Neural cell (in vitro differentiated cells): ENCODE data around the gene VPS13C. TPM values are rescaled to one million over a fixed set of nuclear protein-coding genes. Genes with fewer than 3 reads are reported as not detected.

Experiments used
- H2AFZ ChIP-seq: fragments of 200-600, 300-800 bp; sonication (generic), shearing (Covaris generic); 2 replicates; pipeline ENCODE4 v1.6.0; 2014; ENCODE audit warnings: low read depth, mild to moderate bottlenecking, antibody characterized with exemption, low read length, moderate library complexity
- H3F3A ChIP-seq: fragments of 200-600 bp; shearing (Covaris generic); 2 replicates; pipeline ENCODE4 v1.6.1; 2016; ENCODE audit warnings: mild to moderate bottlenecking, moderate library complexity, mixed read lengths, antibody characterized with exemption, low read length; ENCODE audit not compliant: insufficient read depth, poor library complexity, severe bottlenecking
- H3K27ac ChIP-seq: fragments of 200-600, 300-800 bp; sonication (generic), shearing (Covaris generic); 2 replicates; pipeline ENCODE4 v1.5.1; 2014; ENCODE audit warnings: mild to moderate bottlenecking, low read length, moderate library complexity
- H3K27me3 ChIP-seq: fragments of 300-800, 200-600 bp; sonication (generic), shearing (Covaris generic); 2 replicates; pipeline ENCODE4 v1.6.0; 2014; ENCODE audit warnings: mild to moderate bottlenecking, low read depth, low read length, moderate library complexity; ENCODE audit not compliant: insufficient read depth
- H3K36me3 ChIP-seq: fragments of 300-800, 200-600 bp; sonication (generic), shearing (Covaris generic); 2 replicates; pipeline ENCODE4 v1.5.1; 2014; ENCODE audit warnings: mild to moderate bottlenecking, antibody characterized with exemption, low read length, moderate library complexity; ENCODE audit not compliant: insufficient read depth
- H3K4me2 ChIP-seq: fragments of 300-800, 200-600 bp; sonication (generic), shearing (Covaris generic); 2 replicates; pipeline ENCODE4 v1.6.0; 2014; ENCODE audit warnings: mild to moderate bottlenecking, low read length
- H3K4me3 ChIP-seq: fragments of 300-800, 200-600 bp; sonication (generic), shearing (Covaris generic); 2 replicates; pipeline ENCODE4 v1.5.1; 2014; ENCODE audit warnings: mild to moderate bottlenecking, low read length, moderate library complexity
- H3K79me2 ChIP-seq: fragments of 200-600 bp; shearing (Covaris generic); replicated peaks from 2 replicates; pipeline ENCODE4 v1.6.0; 2014; ENCODE audit warnings: mild to moderate bottlenecking, low read length, moderate library complexity; ENCODE audit not compliant: insufficient read depth
- H3K9ac ChIP-seq: fragments of 300-800, 200-600 bp; sonication (generic), shearing (Covaris generic); 2 replicates; pipeline ENCODE4 v1.6.1; 2016; ENCODE audit warnings: mild to moderate bottlenecking, low read length, mixed read lengths
- H3K9me2 ChIP-seq: fragments of 200-600 bp; shearing (Covaris generic); 2 replicates; pipeline ENCODE4 v1.6.1; 2016; ENCODE audit warnings: mild to moderate bottlenecking, low read length, mixed read lengths; ENCODE audit not compliant: insufficient read depth
- H3K9me3 ChIP-seq: fragments of 200-600, 300-800 bp; sonication (generic), shearing (Covaris generic); 2 replicates; pipeline ENCODE4 v1.6.1; 2016; ENCODE audit warnings: mild to moderate bottlenecking, mixed run types, low read length, moderate library complexity, mixed read lengths
- H4K20me1 ChIP-seq: fragments of 200-600 bp; shearing (Covaris generic); 2 replicates; pipeline ENCODE4 v1.6.1; 2016; ENCODE audit warnings: mild to moderate bottlenecking, mixed run types; ENCODE audit not compliant: insufficient read depth
- CTCF ChIP-seq: fragments of 450-650 bp; IDR thresholded peaks from 2 replicates; pipeline ENCODE4 v1.5.1; 2014; ENCODE audit warnings: antibody characterized with exemption, mild to moderate bottlenecking, moderate library complexity; ENCODE audit not compliant: poor library complexity, severe bottlenecking
- EP300 ChIP-seq: fragments of 450-650 bp; conservative IDR thresholded peaks from 2 replicates; pipeline ENCODE4 v1.6.1; 2014; ENCODE audit warnings: antibody characterized with exemption, mild to moderate bottlenecking, moderate library complexity; ENCODE audit not compliant: poor library complexity, severe bottlenecking
- MXI1 ChIP-seq: fragments of 450-650 bp; conservative IDR thresholded peaks from 2 replicates; pipeline ENCODE4 v1.6.1; 2014; ENCODE audit warnings: antibody characterized with exemption, mild to moderate bottlenecking; ENCODE audit not compliant: poor library complexity, severe bottlenecking
- POLR2AphosphoS5 ChIP-seq: IDR thresholded peaks from 2 replicates; pipeline ENCODE4 v1.6.1; 2012
- RAD21 ChIP-seq: fragments of 450-650 bp; conservative IDR thresholded peaks from 2 replicates; pipeline ENCODE4 v1.6.1; 2014; ENCODE audit warnings: antibody characterized with exemption, mild to moderate bottlenecking, moderate library complexity
- REST ChIP-seq: IDR thresholded peaks from 2 replicates; pipeline ENCODE4 v1.6.1; 2012; ENCODE audit warnings: borderline replicate concordance
- SMC3 ChIP-seq: fragments of 450-650 bp; conservative IDR thresholded peaks from 2 replicates; pipeline ENCODE4 v1.6.1; 2014; ENCODE audit warnings: antibody characterized with exemption, mild to moderate bottlenecking, moderate library complexity; ENCODE audit not compliant: poor library complexity
- TAF1 ChIP-seq: IDR thresholded peaks from 2 replicates; pipeline ENCODE4 v1.6.1; 2012; ENCODE audit warnings: low read depth
- polyA plus RNA-seq: library from polyadenylated mRNA; depleted of rRNA; stranded (reverse); fragments of >200 nt; gene quantifications from 2 replicates; pipeline ENCODE4 v1.2.3, GENCODE V29; 2014

The VPS13C gene
- polyA plus RNA-seq, 1 donor from 2014 or later: 92.6 TPM

- no peak overlapping the region for H2AFZ ChIP-seq
- no peak overlapping the region for H3K4me2 ChIP-seq
- H3K9me3 ChIP-seq: no peaks in the 10 kb centered on the region
- H3K36me3 ChIP-seq: no peaks in the 10 kb centered on the region
- no peaks in the 10 kb centered on the region for H3K27me3 ChIP-seq
- H3K27ac ChIP-seq: no peak overlapping the region
- no peak overlapping the region for H3K9ac ChIP-seq
- no peak overlapping the region for H3K4me3 ChIP-seq
- no peaks in the 10 kb centered on the region for H4K20me1 ChIP-seq
- H3F3A ChIP-seq: no peaks in the 10 kb centered on the region
- no peaks in the 10 kb centered on the region for H3K9me2 ChIP-seq
- no peaks in the 10 kb centered on the region for H3K79me2 ChIP-seq
- TF ChIP-seq CTCF: no peak
- no peak for TF ChIP-seq MXI1
- no peak for TF ChIP-seq SMC3
- no peak for TF ChIP-seq TAF1
- TF ChIP-seq EP300: no peak
- no peak for TF ChIP-seq REST
- TF ChIP-seq RAD21: no peak
Observed at GRCh38 chr15:62087671-62088352, 27.6 kb upstream of the VPS13C start.

DNA sequence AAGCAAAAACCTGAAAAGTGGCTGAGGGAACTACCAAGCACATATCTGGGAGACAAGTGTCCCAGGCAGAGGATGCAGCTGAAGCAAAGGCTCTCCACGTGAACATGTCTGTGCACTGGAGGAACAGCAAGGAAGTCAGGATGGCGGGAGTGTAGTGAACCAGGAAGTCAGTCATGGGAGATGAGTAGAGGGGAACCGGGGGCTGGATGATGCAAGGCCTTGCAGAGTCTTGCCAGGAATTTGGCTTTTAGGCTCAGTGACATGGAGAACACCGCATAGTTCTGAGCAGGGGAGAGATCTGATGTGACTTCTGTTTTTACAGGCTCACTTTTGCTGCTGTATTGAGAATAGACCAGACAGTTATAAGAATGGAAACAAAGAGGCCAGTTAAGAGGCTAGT, 25.5 kb upstream of the VPS13C start:
- no peaks in the 10 kb centered on the region for H4K20me1 ChIP-seq
- no peak overlapping the region for H3K4me3 ChIP-seq
- H3K36me3 ChIP-seq: no peaks in the 10 kb centered on the region
- no peak overlapping the region for H3K4me2 ChIP-seq
- no peaks in the 10 kb centered on the region for H3K9me3 ChIP-seq
- no peaks in the 10 kb centered on the region for H3K9me2 ChIP-seq
- no peaks in the 10 kb centered on the region for H3K79me2 ChIP-seq
- H2AFZ ChIP-seq: no peak overlapping the region
- no peaks in the 10 kb centered on the region for H3F3A ChIP-seq
- H3K9ac ChIP-seq: no peak overlapping the region
- H3K27me3 ChIP-seq: no peaks in the 10 kb centered on the region
- TF ChIP-seq REST (no peak), TAF1 (no peak), RAD21 (no peak), POLR2AphosphoS5 (no peak)
- H3K27ac ChIP-seq: no peak overlapping the region
